Trophoblast cell (in vitro differentiated cells and primary cell): Measurements from ENCODE around the gene TMEM120B.
"Not testable (repeated sequence)": the region's sequence is repeated elsewhere in the genome, so short reads cannot be mapped to it uniquely, and the experiment has no call there.

ENCODE experiments used
- DNase-seq, 2 donors: peaks; one replicate each; pipeline ENCODE4 v3.0.0-alpha.2; 2016
- H2AFZ ChIP-seq: 2 replicates; pipeline ENCODE4 v1.6.1; 2013; ENCODE audit warnings: low read length, moderate library complexity, mild to moderate bottlenecking; ENCODE audit not compliant: insufficient read depth, poor library complexity
- H2AK5ac ChIP-seq: 2 replicates; pipeline ENCODE4 v1.6.1; 2013; ENCODE audit warnings: mild to moderate bottlenecking, low read length
- H2BK120ac ChIP-seq: 2 replicates; pipeline ENCODE4 v1.6.1; 2013; ENCODE audit warnings: low read length, mild to moderate bottlenecking, moderate library complexity; ENCODE audit not compliant: insufficient read depth, poor library complexity
- H2BK12ac ChIP-seq: 2 replicates; pipeline ENCODE4 v1.6.1; 2013; ENCODE audit warnings: mild to moderate bottlenecking, low read length, moderate library complexity
- H2BK5ac ChIP-seq: 2 replicates; pipeline ENCODE4 v1.6.1; 2013; ENCODE audit warnings: low read length, low read depth, moderate library complexity, mild to moderate bottlenecking; ENCODE audit not compliant: poor library complexity
- H3K14ac ChIP-seq: 2 replicates; pipeline ENCODE4 v1.6.1; 2013; ENCODE audit warnings: mild to moderate bottlenecking, low read length
- H3K18ac ChIP-seq: 2 replicates; pipeline ENCODE4 v1.6.1; 2013; ENCODE audit warnings: mild to moderate bottlenecking, low read length
- H3K23ac ChIP-seq: 2 replicates; pipeline ENCODE4 v1.6.1; 2013; ENCODE audit warnings: low read length
- H3K27ac ChIP-seq: 2 replicates; pipeline ENCODE4 v1.5.1; 2013; ENCODE audit warnings: low read depth, mild to moderate bottlenecking, inconsistent platforms, low read length, moderate library complexity
- H3K27me3 ChIP-seq: 2 replicates; pipeline ENCODE4 v1.6.1; 2013; ENCODE audit warnings: inconsistent platforms, mild to moderate bottlenecking, low read length, moderate library complexity; ENCODE audit not compliant: insufficient read depth
- H3K36me3 ChIP-seq, 2 experiments: 1 replicate in 1 of 2; 2 replicates in 1 of 2; pipeline ENCODE4 v1.6.1; 2013; ENCODE audit warnings: low read length in 2 of 2, mild to moderate bottlenecking in 2 of 2, moderate library complexity in 1 of 2; ENCODE audit not compliant: insufficient read depth in 2 of 2, control insufficient read depth in 1 of 2
- H3K4ac ChIP-seq: 2 replicates; pipeline ENCODE4 v1.6.1; 2013; ENCODE audit warnings: low read depth, mild to moderate bottlenecking, low read length, moderate library complexity
- H3K4me1 ChIP-seq, 2 experiments: 1 replicate in 1 of 2; 2 replicates in 1 of 2; pipeline ENCODE4 v1.6.1; 2013; ENCODE audit warnings: low read length in 2 of 2, mild to moderate bottlenecking in 2 of 2, moderate library complexity in 1 of 2; ENCODE audit not compliant: insufficient read depth in 2 of 2, control insufficient read depth in 1 of 2
- H3K4me2 ChIP-seq: 2 replicates; pipeline ENCODE4 v1.6.1; 2013; ENCODE audit warnings: inconsistent platforms, mild to moderate bottlenecking, low read length, moderate library complexity
- H3K4me3 ChIP-seq: 2 replicates; pipeline ENCODE4 v1.5.1; 2013; ENCODE audit warnings: mild to moderate bottlenecking, low read depth, low read length, inconsistent platforms
- H3K79me1 ChIP-seq: one replicate; pipeline ENCODE4 v1.6.1; 2013; ENCODE audit warnings: low read length
- H3K79me2 ChIP-seq: 2 replicates; pipeline ENCODE4 v1.6.1; 2013; ENCODE audit warnings: low read length, mild to moderate bottlenecking; ENCODE audit not compliant: control insufficient read depth, insufficient read depth, poor library complexity
- H3K9ac ChIP-seq: 2 replicates; pipeline ENCODE4 v1.6.1; 2013; ENCODE audit warnings: mild to moderate bottlenecking, low read length
- H3K9me3 ChIP-seq: 2 replicates; pipeline ENCODE4 v1.6.1; 2013; ENCODE audit warnings: low read depth, mild to moderate bottlenecking, control low read depth, inconsistent platforms, low read length; ENCODE audit not compliant: insufficient read depth
- H4K12ac ChIP-seq: 2 replicates; pipeline ENCODE4 v1.6.1; 2013; ENCODE audit warnings: low read depth, mild to moderate bottlenecking, low read length, moderate library complexity
- H4K8ac ChIP-seq: 2 replicates; pipeline ENCODE4 v1.6.1; 2013; ENCODE audit warnings: low read depth, mild to moderate bottlenecking, low read length, moderate library complexity
- H4K91ac ChIP-seq: one replicate; pipeline ENCODE4 v1.6.1; 2013; ENCODE audit warnings: low read depth, mild to moderate bottlenecking, low read length, moderate library complexity
- WGBS: extraction: QIAGEN DNeasy Blood & Tissue Kit; methylation state at CpG from one replicate; pipeline ENCODE4 v1.1.7; 2013; ENCODE audit warnings: missing lambda C conversion rate; ENCODE audit not compliant: insufficient read length, insufficient coverage; ENCODE audit errors: extremely low coverage; 5-methylcytosine and 5-hydroxymethylcytosine counted together

TMEM120B gene

GRCh38 chr12:121789233-121789781 is 76.8 kb downstream of the TMEM120B start:
- Histone ChIP-seq H3K4me3 (no peak overlapping the region), H3K4ac (no peak overlapping the region), H3K27me3 (no peaks in the 10 kb centered on the region), H3K18ac (no peak overlapping the region), H4K91ac (no peak overlapping the region), H4K12ac (no peak overlapping the region), H3K79me2 (peaks cover 2% of the 10 kb centered on the region), H2BK120ac (no peak overlapping the region), H3K4me2 (no peak overlapping the region), H3K23ac (no peak overlapping the region), H3K4me1 (peaks cover 20 to 22% of the 10 kb centered on the region in 2 experiments), H3K9me3 (peaks cover 3% of the 10 kb centered on the region), H2AFZ (no peak overlapping the region), H2BK5ac (no peak overlapping the region), H3K79me1 (peaks cover 10% of the 10 kb centered on the region), H2BK12ac (no peak overlapping the region), H2AK5ac (no peak overlapping the region), H4K8ac (no peak overlapping the region), H3K36me3 (no peaks in the 10 kb centered on the region), H3K14ac (no peak overlapping the region), H3K27ac (no peak overlapping the region), H3K9ac (no peak overlapping the region)
- WGBS = no CpG with 5 or more reads among the region's 13 CpGs
- no peak for DNase-seq

DNA sequence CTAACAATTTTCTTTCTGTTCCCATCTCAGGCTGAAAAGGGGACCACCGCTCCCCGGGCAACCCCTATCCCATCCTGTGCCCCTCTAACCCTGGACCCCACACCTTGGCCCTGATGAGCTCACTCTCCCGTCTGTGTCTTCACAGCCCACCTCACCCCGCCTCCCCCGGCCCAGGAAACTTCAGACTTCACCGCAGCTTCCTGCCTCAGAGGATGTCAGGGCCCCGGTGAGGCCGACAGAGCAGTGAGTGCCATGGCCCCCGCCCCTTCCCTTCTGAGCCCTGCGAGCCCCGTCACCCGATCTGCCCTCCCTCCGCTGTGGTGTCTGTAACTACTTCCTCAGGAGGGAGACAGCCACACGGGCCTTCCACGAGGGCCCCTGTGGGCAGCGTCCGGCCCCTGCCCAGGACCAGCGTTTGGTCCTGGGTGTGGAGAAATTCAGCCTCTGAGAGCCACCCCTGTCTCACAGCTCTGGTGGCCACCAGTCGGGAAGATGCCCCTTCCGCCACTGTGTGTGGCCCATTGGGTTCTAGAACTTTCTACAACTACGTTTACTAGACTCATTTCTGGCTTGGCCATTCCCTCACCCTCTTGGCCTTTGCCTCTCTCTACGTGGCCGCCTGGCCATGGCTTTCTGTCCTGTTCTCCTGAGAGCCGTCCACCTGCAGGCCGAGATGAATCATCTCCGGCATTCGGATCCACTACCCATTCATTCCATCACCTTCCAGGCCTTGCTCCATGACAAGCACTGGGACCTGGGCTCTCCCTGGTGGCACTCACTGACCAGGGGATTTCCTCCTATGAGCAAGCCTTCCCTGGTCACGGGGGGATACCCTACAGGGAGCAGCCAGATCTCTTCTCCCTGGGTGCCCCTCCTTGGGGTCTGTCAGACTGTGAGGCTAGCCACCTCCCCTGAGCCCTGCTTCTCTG is 77.5 kb downstream of the TMEM120B start:
- H3K9me3 ChIP-seq = peaks cover 3% of the 10 kb centered on the region
- H2BK12ac ChIP-seq = no peak overlapping the region
- no CpG with 5 or more reads among the region's 28 CpGs for WGBS
- no peak overlapping the region for H3K4me3 ChIP-seq
- no peaks in the 10 kb centered on the region for H3K27me3 ChIP-seq
- peak overlapping the region; percentile 33 for H4K12ac ChIP-seq
- no peak overlapping the region for H4K91ac ChIP-seq
- no peak overlapping the region for H4K8ac ChIP-seq
- no peak overlapping the region for H3K18ac ChIP-seq
- no peak overlapping the region for H2AFZ ChIP-seq
- no peak overlapping the region for H3K9ac ChIP-seq
- H3K79me1 ChIP-seq = peaks cover 15% of the 10 kb centered on the region
- H3K23ac ChIP-seq = no peak overlapping the region
- H3K4me2 ChIP-seq = no peak overlapping the region
- peaks cover 2% of the 10 kb centered on the region for H3K79me2 ChIP-seq
- no peak overlapping the region for H3K27ac ChIP-seq
- no peak overlapping the region for H2BK5ac ChIP-seq
- H3K36me3 ChIP-seq = peaks cover under 1 to 1% of the 10 kb centered on the region in 2 experiments
- no peak overlapping the region for H3K14ac ChIP-seq
- no peak overlapping the region for H2BK120ac ChIP-seq
- H3K4ac ChIP-seq = no peak overlapping the region
- no peak overlapping the region for H2AK5ac ChIP-seq
- H3K4me1 ChIP-seq = peaks cover 25 to 28% of the 10 kb centered on the region in 2 experiments
- peak; percentile 67 to 71 for DNase-seq

DNA sequence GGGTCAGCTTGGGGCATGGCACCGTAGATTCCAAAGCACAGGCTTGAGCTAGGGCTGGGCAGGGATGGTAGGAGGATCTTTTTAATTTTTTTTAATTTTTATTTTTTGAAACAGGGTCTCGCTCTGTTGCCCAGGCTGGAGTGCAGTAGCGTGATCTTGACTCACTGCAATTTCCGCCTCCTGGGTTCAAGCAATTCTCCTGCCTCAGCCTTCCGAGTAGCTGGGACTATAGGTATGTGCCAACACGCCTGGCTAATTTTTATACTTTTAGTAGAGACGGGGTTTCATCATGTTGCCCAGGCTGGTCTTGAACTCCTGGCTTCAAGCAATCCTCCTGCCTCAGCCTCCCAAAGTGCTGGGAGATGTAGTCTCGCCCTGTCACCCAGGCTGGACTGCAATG is 78.2 kb downstream of the TMEM120B start:
- not testable (repeated sequence) for H2BK5ac ChIP-seq, H3K36me3 ChIP-seq, H2BK12ac ChIP-seq, H3K27ac ChIP-seq, H3K9me3 ChIP-seq, H3K4me2 ChIP-seq, H3K18ac ChIP-seq, DNase-seq, H3K79me2 ChIP-seq, H4K91ac ChIP-seq, H3K27me3 ChIP-seq, H3K4ac ChIP-seq, H2BK120ac ChIP-seq, H3K23ac ChIP-seq, H2AK5ac ChIP-seq, H2AFZ ChIP-seq, H4K8ac ChIP-seq, H3K4me3 ChIP-seq, H3K9ac ChIP-seq, H3K14ac ChIP-seq
- WGBS = no CpG with 5 or more reads among the region's 8 CpGs
- Histone ChIP-seq H4K12ac (peak overlapping the region; percentile 33), H3K79me1 (peaks cover 15% of the 10 kb centered on the region), H3K4me1 (peaks cover 25 to 30% of the 10 kb centered on the region in 2 experiments)

DNA sequence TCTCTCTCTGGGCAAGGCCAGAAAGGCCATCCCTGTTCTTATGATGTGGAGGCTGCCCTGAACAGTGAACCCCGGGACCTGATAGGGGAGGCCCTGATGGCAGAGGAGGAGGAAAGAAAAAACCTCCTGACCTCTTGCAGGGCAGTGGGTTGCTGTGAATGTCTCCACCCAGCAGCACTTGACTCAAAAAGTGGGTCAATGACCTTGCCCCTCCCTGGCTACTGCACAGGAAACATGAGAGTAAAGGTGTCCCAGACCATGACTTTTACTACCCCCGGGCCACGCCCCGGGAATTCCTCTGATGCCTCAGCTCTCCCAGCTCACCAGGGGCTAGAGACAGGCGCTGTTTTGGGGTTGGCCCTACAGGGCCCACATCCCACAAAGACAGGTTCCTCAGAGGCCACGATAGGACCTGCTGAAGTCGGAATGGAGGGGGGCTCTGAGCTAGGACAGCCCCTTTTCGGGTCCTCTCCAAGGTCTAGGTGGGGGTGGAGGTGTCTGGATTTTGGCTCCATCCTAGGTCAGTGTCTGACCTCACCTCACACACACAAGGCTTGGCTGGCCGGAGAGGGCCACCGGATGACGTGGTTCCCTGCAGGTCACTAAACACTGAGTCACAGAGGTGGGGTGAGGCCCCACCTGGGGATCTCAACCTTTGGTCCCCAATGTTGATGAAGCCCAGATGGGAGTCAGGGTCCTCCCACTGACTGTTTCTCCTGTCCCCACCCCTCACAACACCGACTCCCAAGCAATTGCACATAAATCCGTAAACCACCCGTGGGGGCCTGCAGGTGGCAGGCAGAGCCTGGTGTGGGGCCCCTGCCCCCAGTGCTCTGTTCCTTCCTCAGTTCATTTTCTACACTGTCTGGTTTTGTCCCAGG is 79.4 kb downstream of the TMEM120B start:
- WGBS = no CpG with 5 or more reads among the region's 14 CpGs
- H3K79me1 ChIP-seq = peaks cover 15% of the 10 kb centered on the region

More for the DNA sequence above, 79.4 kb downstream of the TMEM120B start:
- Histone ChIP-seq H3K27ac (no peak overlapping the region), H3K79me2 (peaks cover 2% of the 10 kb centered on the region), H3K27me3 (no peaks in the 10 kb centered on the region), H3K14ac (no peak overlapping the region), H3K36me3 (peaks cover 15 to 17% of the 10 kb centered on the region in 2 experiments), H4K8ac (no peak overlapping the region), H3K4me3 (no peak overlapping the region), H3K9me3 (peaks cover 3% of the 10 kb centered on the region), H2BK12ac (no peak overlapping the region), H2BK120ac (no peak overlapping the region), H2AK5ac (no peak overlapping the region), H3K9ac (no peak overlapping the region), H3K4me1 (peaks cover 25 to 33% of the 10 kb centered on the region in 2 experiments), H3K4me2 (no peak overlapping the region), H4K12ac (no peak overlapping the region), H3K4ac (no peak overlapping the region), H4K91ac (no peak overlapping the region), H2BK5ac (no peak overlapping the region), H3K23ac (no peak overlapping the region), H2AFZ (no peak overlapping the region), H3K18ac (no peak overlapping the region)
- peak; percentile 62 to 63 for DNase-seq
